ENCODE data around the gene PCGF6.

Gene PCGF6

GRCh38 chr10:103256613-103257012 is 94.3 kb downstream of the PCGF6 start:
- no peak for DNase-seq (ENCODE audit: low read depth, low spot score)

DNA sequence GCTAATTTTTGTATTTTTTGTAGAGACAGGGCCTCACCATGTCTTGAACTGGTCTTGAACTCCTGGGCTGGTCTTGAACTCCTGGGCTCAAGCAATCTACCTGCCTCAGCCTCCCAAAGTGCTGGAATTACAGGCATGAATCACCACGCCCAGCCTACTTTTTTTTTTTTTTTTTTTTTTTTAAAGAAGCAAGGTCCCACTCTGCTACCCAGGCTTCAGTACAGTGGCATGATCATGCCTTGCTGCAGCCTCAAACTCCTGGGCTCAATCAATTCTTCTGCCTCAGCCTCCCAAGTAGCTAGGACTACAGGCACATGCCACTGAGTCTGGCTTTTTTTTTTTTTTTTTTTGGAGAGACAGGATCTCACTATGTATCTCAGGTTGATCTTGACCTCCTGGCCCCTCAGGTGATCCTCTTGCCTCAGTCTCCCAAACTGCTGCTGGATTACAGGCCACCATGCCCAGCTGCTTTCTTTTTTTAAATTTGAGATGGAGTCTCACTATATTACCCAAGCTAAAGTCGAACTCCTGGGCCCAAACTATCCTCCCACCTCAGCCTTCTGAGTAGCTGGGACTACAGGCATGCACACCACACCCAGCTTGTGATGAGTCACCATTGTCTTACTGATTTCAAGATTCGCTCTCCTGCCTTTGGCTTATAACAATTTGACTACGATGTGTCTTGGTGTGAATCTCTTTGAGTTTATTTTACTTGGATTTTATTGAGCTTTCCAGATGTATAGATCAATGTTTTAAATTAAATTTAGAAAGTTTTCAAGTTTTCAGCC is 96.2 kb downstream of the PCGF6 start:
- DNase-seq (ENCODE audit: low read depth, low spot score): no peak

DNA sequence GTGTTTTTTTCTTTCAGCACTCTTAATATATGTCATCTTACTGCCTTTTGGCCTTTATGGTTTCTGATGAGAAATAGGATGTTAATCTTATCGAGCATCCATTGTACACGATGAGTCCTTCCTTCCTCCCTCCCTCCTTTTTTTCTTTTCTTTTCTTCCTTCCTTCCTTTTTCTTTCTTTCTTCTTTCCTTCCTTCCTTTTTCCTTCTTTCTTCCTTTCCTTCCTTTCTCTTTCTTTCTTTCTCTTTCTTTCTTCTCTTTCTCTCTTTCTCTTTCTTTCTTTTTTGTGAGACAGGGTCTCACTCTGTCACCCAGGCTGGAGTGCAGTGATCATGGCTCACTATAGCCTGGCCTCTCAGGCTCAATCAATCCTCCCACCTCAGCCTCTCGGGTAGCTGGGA is 96.8 kb downstream of the PCGF6 start:
- no peak for DNase-seq (ENCODE audit: low read depth, low spot score)
